Measurements from ENCODE around the gene CLEC20A.

DNA sequence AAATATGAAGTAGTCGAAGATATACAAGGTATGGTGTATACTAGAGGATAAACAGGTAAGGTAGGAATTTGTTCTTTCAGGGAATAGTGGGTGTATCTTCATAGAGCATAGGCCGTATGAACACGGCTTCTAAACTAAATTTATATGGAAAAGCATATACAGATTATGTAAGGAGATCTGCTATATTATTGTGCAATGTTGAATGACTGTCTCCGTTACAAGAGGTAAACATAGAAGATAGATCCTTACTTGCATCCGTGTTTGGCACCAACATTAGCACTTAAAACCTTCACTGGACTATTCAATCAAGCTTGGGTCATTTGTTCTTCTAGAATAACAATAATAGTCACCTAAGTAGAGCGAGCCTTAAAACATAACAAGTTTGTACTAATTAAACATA, 45.9 kb downstream of the CLEC20A start:
- TF ChIP-seq, protein P1, sequence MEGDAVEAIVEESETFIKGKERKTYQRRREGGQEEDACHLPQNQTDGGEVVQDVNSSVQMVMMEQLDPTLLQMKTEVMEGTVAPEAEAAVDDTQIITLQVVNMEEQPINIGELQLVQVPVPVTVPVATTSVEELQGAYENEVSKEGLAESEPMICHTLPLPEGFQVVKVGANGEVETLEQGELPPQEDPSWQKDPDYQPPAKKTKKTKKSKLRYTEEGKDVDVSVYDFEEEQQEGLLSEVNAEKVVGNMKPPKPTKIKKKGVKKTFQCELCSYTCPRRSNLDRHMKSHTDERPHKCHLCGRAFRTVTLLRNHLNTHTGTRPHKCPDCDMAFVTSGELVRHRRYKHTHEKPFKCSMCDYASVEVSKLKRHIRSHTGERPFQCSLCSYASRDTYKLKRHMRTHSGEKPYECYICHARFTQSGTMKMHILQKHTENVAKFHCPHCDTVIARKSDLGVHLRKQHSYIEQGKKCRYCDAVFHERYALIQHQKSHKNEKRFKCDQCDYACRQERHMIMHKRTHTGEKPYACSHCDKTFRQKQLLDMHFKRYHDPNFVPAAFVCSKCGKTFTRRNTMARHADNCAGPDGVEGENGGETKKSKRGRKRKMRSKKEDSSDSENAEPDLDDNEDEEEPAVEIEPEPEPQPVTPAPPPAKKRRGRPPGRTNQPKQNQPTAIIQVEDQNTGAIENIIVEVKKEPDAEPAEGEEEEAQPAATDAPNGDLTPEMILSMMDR (IDR thresholded peaks at IDR 0.05) = no peak
- TF ChIP-seq POLR2A (IDR thresholded peaks at IDR 0.05) = no peak

All from uterus (tissue), 2 donors.